CD14-positive monocyte (primary cell): Measurements from ENCODE around the gene MYBPHL. TPM values are rescaled to one million over a fixed set of nuclear protein-coding genes. Genes with fewer than 3 reads are reported as not detected.

Experiments
- DNase-seq, 3 donors: peaks; one replicate each; pipeline ENCODE4 v3.0.0-alpha.2; 2011 to 2022
- H2AFZ ChIP-seq: 2 replicates; pipeline ENCODE4 v1.6.0; 2012; ENCODE audit warnings: mild to moderate bottlenecking, low read depth, low read length, inconsistent platforms; ENCODE audit not compliant: insufficient read depth, poor library complexity, severe bottlenecking
- H3K27ac ChIP-seq, 2 donors: 1 replicate in 1 of 2; 2 replicates in 1 of 2; pipeline ENCODE4 v1.5.1; 2012 to 2013; ENCODE audit warnings: low read length in 2 of 2, control low read depth in 1 of 2, inconsistent platforms in 1 of 2, low read depth in 1 of 2, mild to moderate bottlenecking in 1 of 2
- H3K27me3 ChIP-seq, 2 donors: one replicate each; pipeline versions ENCODE4 v1.6.0 to v1.6.1; 2011 to 2013; ENCODE audit warnings: low read length in 2 of 2; ENCODE audit not compliant: control insufficient read depth in 2 of 2, insufficient read depth in 2 of 2
- H3K36me3 ChIP-seq, 2 donors: replicated peaks in 1 of 2; 1 replicate in 1 of 2; 2 replicates in 1 of 2; pipeline versions ENCODE4 v1.5.1 to v1.6.1; 2012 to 2013; ENCODE audit warnings: low read length in 2 of 2, control low read depth in 1 of 2, inconsistent platforms in 1 of 2, mild to moderate bottlenecking in 1 of 2; ENCODE audit not compliant: insufficient read depth in 2 of 2, control insufficient read depth in 1 of 2
- H3K4me1 ChIP-seq, 2 donors: 1 replicate in 1 of 2; 2 replicates in 1 of 2; pipeline versions ENCODE4 v1.5.1 to v1.6.1; 2012 to 2013; ENCODE audit warnings: low read length in 2 of 2, control low read depth in 1 of 2, inconsistent platforms in 1 of 2, mild to moderate bottlenecking in 1 of 2, moderate library complexity in 1 of 2; ENCODE audit not compliant: insufficient read depth in 2 of 2, control insufficient read depth in 1 of 2
- H3K4me2 ChIP-seq: replicated peaks from 2 replicates; pipeline ENCODE3; 2012; ENCODE audit warnings: low read length, moderate library complexity, mild to moderate bottlenecking; ENCODE audit not compliant: poor library complexity, severe bottlenecking; ENCODE audit errors: extremely low read depth
- H3K4me3 ChIP-seq, 3 experiments: fragments of 200-600 bp in 1 of 3; sonication (generic) in 1 of 3; replicated peaks in 1 of 3; 1 replicate in 2 of 3; 2 replicates in 1 of 3; pipeline ENCODE4 v1.5.1; 2011 to 2013; ENCODE audit warnings: low read length in 3 of 3, mild to moderate bottlenecking in 3 of 3, control low read depth in 2 of 3, low read depth in 2 of 3, inconsistent platforms in 1 of 3, moderate library complexity in 1 of 3
- H3K79me2 ChIP-seq: 2 replicates; pipeline ENCODE4 v1.6.0; 2012; ENCODE audit warnings: mild to moderate bottlenecking, control low read depth, inconsistent platforms, low read length, moderate library complexity; ENCODE audit not compliant: insufficient read depth
- H3K9ac ChIP-seq: 2 replicates; pipeline ENCODE4 v1.6.0; 2017; ENCODE audit warnings: low read length, mild to moderate bottlenecking; ENCODE audit not compliant: insufficient read depth, poor library complexity, severe bottlenecking
- H3K9me3 ChIP-seq, 2 donors: replicated peaks in 1 of 2; 1 replicate in 1 of 2; 2 replicates in 1 of 2; pipeline versions ENCODE4 v1.5.1 to v1.6.1; 2012 to 2013; ENCODE audit warnings: low read length in 2 of 2, control low read depth in 1 of 2; ENCODE audit not compliant: control insufficient read depth in 1 of 2, insufficient read depth in 1 of 2
- H4K20me1 ChIP-seq: 2 replicates; pipeline ENCODE4 v1.6.0; 2012; ENCODE audit warnings: mild to moderate bottlenecking, low read length, control low read depth, moderate library complexity; ENCODE audit not compliant: insufficient read depth
- H3K27ac Mint-ChIP-seq, 7 donors: one replicate each; pipeline ENCODE4 v1.8.0; 2020; ENCODE audit warnings: mild to moderate bottlenecking in 7 of 7, mixed read lengths in 7 of 7, moderate library complexity in 6 of 7, inconsistent platforms in 2 of 7
- H3K27me3 Mint-ChIP-seq, 3 donors: one replicate each; pipeline ENCODE4 v1.8.0; 2021 to 2022; ENCODE audit warnings: low read depth in 3 of 3, mild to moderate bottlenecking in 3 of 3, mixed read lengths in 3 of 3, moderate library complexity in 3 of 3, inconsistent platforms in 1 of 3
- H3K36me3 Mint-ChIP-seq, 2 donors: one replicate each; pipeline ENCODE4 v1.8.0; 2020; ENCODE audit warnings: mixed read lengths in 2 of 2, inconsistent platforms in 1 of 2, mild to moderate bottlenecking in 1 of 2
- H3K4me1 Mint-ChIP-seq: one replicate; pipeline ENCODE4 v1.8.0; 2020; ENCODE audit warnings: mild to moderate bottlenecking, mixed read lengths
- H3K4me3 Mint-ChIP-seq, 2 donors: one replicate each; pipeline ENCODE4 v1.8.0; 2020; ENCODE audit warnings: mild to moderate bottlenecking in 2 of 2, mixed read lengths in 2 of 2, moderate library complexity in 1 of 2
- H3K9me3 Mint-ChIP-seq, 7 donors: one replicate each; pipeline ENCODE4 v1.8.0; 2020 to 2022; ENCODE audit warnings: mixed read lengths in 7 of 7, mild to moderate bottlenecking in 6 of 7, moderate library complexity in 6 of 7, inconsistent platforms in 2 of 7
- WGBS: methylation state at CpG from one replicate; pipeline ENCODE4 v1.1.5; 2013; ENCODE audit warnings: missing lambda C conversion rate; ENCODE audit not compliant: insufficient coverage; 5-methylcytosine and 5-hydroxymethylcytosine counted together
- intact Hi-C, 2 donors: fragments of 100-400 bp; cut with micrococcal nuclease; formaldehyde crosslinking; loops; one replicate each; pipeline versions ENCODE4 v1.15.0 to v1.15.1; 2023
- polyA plus RNA-seq, 3 donors: library from polyadenylated mRNA; depleted of rRNA in 1 of 3; unstranded in 2 of 3; stranded (reverse) in 1 of 3; fragments of 300-500 nt in 2 of 3; fragments of >200 nt in 1 of 3; fragmentation: Illumina TruSeq in 2 of 3; gene quantifications; 1 replicate in 2 of 3; 2 replicates in 1 of 3; pipeline ENCODE4 v1.2.3, GENCODE V29; 2012 to 2021
- TF ChIP-seq, protein P1 (sequence below): fragments of 200-600 bp; IDR thresholded peaks from one replicate; pipeline ENCODE4 v1.8.0; 2022; ENCODE audit warnings: antibody characterized with exemption, mild to moderate bottlenecking

Gene MYBPHL
- polyA plus RNA-seq, 3 donors = 0.13 TPM; not detected in 2

DNA sequence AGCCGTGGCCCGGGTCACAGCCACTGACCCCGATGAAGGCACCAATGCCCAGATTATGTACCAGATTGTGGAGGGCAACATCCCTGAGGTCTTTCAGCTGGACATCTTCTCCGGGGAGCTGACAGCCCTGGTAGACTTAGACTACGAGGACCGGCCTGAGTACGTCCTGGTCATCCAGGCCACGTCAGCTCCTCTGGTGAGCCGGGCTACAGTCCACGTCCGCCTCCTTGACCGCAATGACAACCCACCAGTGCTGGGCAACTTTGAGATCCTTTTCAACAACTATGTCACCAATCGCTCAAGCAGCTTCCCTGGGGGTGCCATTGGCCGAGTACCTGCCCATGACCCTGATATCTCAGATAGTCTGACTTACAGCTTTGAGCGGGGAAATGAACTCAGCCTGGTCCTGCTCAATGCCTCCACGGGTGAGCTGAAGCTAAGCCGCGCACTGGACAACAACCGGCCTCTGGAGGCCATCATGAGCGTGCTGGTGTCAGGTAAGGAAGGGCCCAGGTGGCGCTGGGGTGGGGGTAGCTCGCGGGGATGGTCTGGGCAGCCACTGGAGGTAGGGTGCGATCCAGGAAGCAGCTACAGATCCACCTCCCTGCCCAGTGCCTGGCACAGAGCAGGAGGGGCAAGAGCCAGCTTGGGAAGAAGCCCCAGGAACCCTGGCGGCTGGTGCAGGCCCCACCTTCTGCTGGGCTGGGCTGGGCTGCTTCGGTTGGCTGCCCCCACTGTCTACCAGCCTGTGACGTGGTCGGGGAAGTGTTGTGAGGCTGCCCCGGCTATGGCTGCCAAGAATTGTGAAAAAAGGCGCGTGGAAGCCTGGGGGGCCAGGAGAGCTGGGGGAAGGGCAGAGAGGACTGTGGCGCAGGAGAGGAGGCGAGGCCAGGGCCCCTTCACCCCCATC lies 53.7 kb downstream of the MYBPHL start:
- Mint-ChIP-seq H3K4me1 (peaks cover 9% of the 10 kb centered on the region), H3K4me3 (no peak overlapping the region), H3K27ac (no peak overlapping the region), H3K36me3 (no peaks in the 10 kb centered on the region), H3K27me3 (peaks cover 19 to 52% (median 26%) of the 10 kb centered on the region in 3 donors), H3K9me3 (peaks cover 0 to 11% (median 0%) of the 10 kb centered on the region in 7 donors)
- DNase-seq = no peak
- H3K27ac ChIP-seq = no peak overlapping the region
- no peaks in the 10 kb centered on the region for H4K20me1 ChIP-seq
- H3K4me2 ChIP-seq = no peak overlapping the region
- no peak overlapping the region for H3K4me3 ChIP-seq
- H3K9me3 ChIP-seq = no peaks in the 10 kb centered on the region
- H3K27me3 ChIP-seq = peaks cover 4 to 32% of the 10 kb centered on the region in 2 donors
- H3K79me2 ChIP-seq = no peaks in the 10 kb centered on the region
- TF ChIP-seq, protein P1, sequence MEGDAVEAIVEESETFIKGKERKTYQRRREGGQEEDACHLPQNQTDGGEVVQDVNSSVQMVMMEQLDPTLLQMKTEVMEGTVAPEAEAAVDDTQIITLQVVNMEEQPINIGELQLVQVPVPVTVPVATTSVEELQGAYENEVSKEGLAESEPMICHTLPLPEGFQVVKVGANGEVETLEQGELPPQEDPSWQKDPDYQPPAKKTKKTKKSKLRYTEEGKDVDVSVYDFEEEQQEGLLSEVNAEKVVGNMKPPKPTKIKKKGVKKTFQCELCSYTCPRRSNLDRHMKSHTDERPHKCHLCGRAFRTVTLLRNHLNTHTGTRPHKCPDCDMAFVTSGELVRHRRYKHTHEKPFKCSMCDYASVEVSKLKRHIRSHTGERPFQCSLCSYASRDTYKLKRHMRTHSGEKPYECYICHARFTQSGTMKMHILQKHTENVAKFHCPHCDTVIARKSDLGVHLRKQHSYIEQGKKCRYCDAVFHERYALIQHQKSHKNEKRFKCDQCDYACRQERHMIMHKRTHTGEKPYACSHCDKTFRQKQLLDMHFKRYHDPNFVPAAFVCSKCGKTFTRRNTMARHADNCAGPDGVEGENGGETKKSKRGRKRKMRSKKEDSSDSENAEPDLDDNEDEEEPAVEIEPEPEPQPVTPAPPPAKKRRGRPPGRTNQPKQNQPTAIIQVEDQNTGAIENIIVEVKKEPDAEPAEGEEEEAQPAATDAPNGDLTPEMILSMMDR = no peak
- peaks cover 8 to 13% of the 10 kb centered on the region in 2 donors for H3K4me1 ChIP-seq
- no peak overlapping the region for H3K9ac ChIP-seq
- H3K36me3 ChIP-seq = no peaks in the 10 kb centered on the region
- no peak overlapping the region for H2AFZ ChIP-seq
- 88% methylated on average over 26 of the region's 33 CpGs for WGBS
- intact Hi-C loops = no loop called here

GRCh38 chr1:109252167-109252892 lies 54.5 kb downstream of the MYBPHL start:
- H4K20me1 ChIP-seq = no peaks in the 10 kb centered on the region
- H3K4me1 ChIP-seq = peaks cover 8 to 13% of the 10 kb centered on the region in 2 donors
- H3K4me2 ChIP-seq = no peak overlapping the region
- no peaks in the 10 kb centered on the region for H3K36me3 ChIP-seq
- no peak overlapping the region for H3K4me3 ChIP-seq
- peaks cover 0 to 11% (median 0%) of the 10 kb centered on the region in 7 donors for H3K9me3 Mint-ChIP-seq
- H3K27ac Mint-ChIP-seq = no peak overlapping the region
- no peak overlapping the region for H2AFZ ChIP-seq
- H3K27me3 ChIP-seq = peaks cover 4 to 32% of the 10 kb centered on the region in 2 donors
- H3K4me1 Mint-ChIP-seq = peaks cover 9% of the 10 kb centered on the region
- H3K27ac ChIP-seq = no peak overlapping the region
- TF ChIP-seq, protein P1 = no peak
- H3K36me3 Mint-ChIP-seq = no peaks in the 10 kb centered on the region
- intact Hi-C loops = no loop called here
- H3K9ac ChIP-seq = no peak overlapping the region
- H3K9me3 ChIP-seq = no peaks in the 10 kb centered on the region
- H3K27me3 Mint-ChIP-seq = peaks cover 19 to 55% (median 30%) of the 10 kb centered on the region in 3 donors
- no peak overlapping the region for H3K4me3 Mint-ChIP-seq
- DNase-seq = no peak
- no peaks in the 10 kb centered on the region for H3K79me2 ChIP-seq
- WGBS = 98% methylated on average over 31 of the region's 31 CpGs
